OCI-LY7 (cell line): ENCODE measurements around the gene RNF43.

Experiments used
- CTCF ChIP-seq: fragments of 200-600 bp; sonication (generic); conservative IDR thresholded peaks from 2 replicates; pipeline ENCODE4 v1.5.1; 2014; ENCODE audit warnings: mild to moderate bottlenecking, antibody characterized with exemption, low read length, moderate library complexity, mixed read lengths
- EZH2phosphoT487 ChIP-seq: fragments of 200-600 bp; sonication (generic); IDR thresholded peaks from 2 replicates; pipeline ENCODE4 v1.6.1; 2018; ENCODE audit warnings: low read depth, borderline replicate concordance, mild to moderate bottlenecking, mixed run types, antibody characterized with exemption, low read length, moderate library complexity, mixed read lengths

DNA sequence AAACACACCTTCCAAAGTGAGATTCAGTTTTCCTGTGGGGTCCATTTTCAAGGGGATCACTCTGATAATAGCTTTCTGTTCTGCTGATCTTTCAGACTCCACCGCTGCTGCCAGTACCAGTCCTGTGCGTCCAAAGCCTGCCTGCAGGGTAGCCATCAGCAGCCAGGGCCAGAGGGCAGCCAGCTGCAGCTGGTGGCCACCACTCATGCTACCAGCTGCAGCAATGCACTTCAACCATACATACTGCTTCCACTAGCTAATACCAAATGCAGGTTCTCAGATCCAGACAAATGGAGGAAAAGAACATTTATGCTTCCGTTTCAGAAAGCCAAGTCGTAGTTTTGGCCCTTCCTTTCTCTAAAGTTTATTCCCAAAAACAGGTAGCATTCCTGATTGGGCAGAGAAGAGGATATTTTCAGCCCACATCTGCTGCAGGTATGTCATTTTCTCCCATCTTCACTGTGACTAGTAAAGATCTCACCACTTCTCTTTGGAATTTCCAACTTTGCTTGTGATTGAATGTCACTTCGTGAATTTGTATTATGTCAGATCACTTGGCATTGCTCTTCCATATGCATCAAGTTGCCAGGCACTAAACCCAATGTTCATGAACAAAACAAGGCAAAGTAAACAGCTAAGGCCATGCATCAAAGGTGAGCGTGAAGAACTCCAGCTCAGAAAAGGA, 1.8 kb downstream of the RNF43 start:
- TF ChIP-seq CTCF (no peak), EZH2phosphoT487 (no peak)
